ENCODE results near the gene TOMM6.
"Not testable (repeated sequence)": the region's sequence is repeated elsewhere in the genome, so short reads cannot be mapped to it uniquely, and the experiment has no call there.

The TOMM6 gene

DNA sequence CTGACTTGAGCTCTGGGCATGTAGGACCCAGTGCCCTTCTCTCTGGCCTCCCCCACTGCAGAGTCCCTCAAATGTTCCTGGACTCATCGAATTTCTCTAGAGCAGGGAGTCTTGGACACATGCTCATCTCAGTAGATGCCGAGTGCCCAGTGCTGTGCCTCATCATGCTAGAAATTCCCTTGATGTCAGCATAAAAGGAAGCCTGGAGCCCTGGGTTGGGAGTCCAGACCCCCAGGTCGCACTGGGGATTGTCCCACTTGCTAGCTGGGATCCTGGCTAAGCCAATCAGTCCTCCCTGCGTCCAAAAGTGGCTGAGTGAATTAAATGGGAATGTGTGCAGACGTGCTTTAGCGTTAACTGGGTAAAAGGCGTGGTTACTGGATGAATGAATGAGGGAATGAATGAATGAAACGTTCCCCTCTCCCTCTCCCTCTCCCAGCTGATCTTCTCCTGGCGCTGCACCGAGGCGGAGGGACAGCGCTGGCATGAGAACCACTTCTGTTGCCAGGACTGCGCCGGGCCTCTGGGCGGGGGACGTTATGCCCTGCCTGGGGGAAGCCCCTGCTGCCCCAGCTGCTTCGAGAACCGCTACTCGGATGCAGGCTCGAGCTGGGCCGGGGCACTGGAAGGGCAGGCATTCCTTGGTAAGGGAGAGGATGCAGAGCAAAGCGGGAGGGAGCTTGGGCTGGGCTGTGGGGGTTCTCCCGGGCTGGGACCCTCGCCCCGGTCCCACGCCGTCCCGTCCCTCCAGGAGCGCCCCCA is 1.6 kb upstream of the TOMM6 start:
- DNase-seq (ENCODE audit: low read depth) = no peak

DNA sequence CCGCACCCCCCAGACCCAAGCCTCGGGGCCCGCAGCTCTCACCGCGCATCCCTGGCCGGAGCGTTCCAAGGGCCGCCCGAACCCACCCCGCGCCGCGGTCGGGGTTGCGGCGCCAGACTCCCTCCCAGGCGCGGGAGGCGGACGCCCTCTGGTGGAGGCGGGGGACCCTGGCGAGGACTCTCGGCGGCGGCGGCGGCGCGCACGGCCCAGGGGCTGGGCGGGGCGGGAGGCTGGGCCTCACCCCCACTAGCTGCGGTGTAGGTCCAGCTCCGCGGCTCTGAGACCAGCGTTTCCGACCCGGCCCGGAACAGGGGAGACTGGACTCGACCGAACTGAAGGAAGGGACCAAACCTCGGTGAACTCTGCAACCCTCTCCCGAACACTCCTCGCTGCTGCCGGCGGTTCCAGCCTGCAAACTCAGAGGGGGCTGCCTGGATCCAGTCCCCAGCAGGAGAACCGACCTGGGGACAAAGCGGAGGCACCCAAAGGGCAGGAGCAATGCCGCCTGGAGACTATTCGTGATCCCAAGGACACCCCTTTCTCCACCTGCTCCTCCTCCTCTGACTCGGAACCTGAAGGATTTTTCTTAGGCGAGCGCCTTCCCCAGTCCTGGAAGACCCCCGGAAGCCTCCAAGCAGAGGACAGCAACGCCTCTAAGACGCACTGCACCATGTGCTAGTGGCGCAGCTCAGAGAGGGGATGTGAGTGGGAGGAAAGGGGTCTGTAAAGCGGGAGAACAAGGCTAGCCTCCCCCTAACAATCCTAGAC is 859 bp upstream of the TOMM6 start:
- peak; percentile 64 for DNase-seq (ENCODE audit: low read depth)

DNA sequence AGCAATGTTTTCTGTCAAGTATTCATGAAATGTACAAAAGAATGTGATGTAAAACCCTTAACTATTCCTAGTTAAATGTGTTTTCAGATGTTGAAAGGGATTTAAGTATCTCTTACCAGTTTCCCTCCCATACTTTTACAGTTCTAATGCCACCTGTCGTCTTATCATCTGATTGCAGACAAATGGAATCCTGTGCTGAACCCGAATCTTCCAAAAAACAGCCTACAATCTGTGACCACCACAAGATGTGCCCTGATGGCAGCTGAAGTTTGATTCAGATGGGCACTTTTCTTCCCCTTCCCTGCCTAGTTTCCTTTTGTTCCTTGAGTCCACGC is 1.9 kb downstream of the TOMM6 start:
- DNase-seq (ENCODE audit: low read depth) = no peak

DNA sequence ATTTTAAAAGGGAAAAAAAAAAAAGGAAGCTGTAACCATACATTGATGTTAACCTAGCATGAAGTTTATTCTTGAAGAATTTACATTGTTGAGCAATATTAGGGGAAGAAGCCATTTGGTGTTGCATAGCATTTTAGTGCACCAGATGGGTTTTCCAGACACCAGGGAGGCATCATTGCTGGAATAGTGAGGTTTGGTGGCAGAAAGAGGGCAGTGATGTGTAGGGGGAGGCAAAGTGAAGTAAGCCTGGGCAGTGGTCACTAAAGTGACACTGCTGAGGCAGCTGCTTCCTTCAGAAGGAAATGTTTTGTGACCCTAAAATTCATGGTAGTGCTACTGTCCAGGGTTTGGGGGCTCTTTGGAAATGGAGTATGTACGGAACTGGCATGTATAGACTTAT is 2.6 kb downstream of the TOMM6 start:
- no peak for DNase-seq (ENCODE audit: low read depth)

DNA sequence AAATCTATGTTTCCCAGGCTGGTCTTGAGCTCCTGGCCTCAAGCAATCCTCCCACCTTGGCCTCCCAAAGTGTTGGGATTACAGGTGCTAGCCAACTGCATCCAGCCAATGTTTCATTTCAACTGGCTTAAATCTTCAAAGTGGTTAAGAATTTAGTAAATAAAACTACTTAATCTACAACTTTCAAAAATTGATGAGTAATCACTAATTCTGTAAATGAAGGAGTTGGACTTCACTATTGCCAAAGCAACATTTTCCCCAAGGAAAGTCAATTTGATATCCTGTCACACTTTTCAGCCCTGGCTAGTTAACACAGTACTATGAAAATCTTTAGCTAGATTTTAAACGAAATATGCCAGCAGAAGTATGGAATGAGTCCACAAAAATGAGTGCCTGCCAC is 3.8 kb downstream of the TOMM6 start:
- no peak for DNase-seq (ENCODE audit: low read depth)

DNA sequence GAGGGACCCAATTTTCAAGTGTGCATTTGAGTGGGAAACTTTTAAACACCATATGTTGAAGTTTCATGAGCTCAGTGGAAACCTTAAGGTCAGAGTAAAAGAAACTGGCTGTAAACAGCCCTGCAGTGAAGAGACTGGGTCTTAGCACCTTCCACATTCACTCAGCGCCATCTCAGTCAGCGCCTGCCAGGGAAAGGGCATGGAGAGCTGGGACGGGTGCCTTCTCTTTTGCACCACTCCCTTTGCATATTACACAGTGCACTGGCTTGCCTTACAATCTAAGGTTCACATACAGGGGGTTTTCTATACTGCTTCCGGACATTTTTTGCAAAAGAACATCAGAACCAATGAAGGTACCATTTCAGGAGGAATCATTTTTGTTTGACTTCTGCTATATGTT is 4.5 kb downstream of the TOMM6 start:
- DNase-seq (ENCODE audit: low read depth) = no peak

DNA sequence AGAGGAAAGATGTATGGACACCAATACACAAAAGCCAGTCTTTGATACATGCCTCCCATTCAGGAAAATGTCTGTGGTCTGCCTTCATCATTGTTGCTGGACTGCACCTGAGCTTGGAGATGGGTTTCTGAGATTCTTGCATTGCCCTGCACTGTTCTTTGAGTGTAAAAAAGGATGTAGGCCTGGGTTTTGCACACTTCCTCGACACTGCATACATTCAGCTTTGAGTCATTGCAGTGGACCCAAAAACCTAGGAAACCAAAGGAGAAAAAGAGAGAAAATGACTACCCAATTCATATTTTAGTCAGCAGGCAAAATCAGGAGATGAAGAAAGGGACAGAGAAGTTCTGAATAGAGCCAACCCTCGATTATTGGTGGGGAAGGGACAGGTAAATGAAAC is 9.0 kb downstream of the TOMM6 start:
- no peak for DNase-seq (ENCODE audit: low read depth)

DNA sequence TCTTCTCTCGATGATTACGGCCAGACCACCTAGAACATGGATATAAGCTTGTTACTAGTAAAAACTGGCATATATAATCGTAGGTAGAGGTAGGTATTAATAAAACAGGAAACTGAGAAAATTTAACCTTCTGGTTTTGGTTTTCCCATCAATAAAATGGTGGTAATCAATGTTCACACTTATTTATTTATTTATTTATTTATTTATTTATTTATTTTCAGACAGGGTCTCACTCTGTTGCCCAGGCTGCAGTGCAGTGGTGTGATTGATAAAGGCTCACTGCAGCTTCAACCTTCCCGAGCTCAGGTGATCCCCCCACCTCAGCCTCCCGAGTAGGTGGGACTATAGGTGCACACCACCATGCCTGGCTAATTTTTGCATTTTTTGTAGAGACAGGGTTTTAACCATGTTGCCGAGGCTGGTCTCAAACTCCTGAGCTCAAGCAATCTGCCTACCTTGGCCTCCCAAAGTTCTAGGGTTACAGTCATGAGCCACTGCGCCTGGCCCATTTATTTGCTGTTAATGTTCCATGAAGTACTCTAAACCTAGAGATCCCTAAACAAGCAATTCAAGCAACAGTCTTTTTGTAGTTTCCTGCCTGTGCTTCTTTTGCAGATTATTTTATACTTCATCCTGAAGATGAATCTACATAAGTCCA is 11.5 kb downstream of the TOMM6 start:
- DNase-seq (ENCODE audit: low read depth) = no peak

DNA sequence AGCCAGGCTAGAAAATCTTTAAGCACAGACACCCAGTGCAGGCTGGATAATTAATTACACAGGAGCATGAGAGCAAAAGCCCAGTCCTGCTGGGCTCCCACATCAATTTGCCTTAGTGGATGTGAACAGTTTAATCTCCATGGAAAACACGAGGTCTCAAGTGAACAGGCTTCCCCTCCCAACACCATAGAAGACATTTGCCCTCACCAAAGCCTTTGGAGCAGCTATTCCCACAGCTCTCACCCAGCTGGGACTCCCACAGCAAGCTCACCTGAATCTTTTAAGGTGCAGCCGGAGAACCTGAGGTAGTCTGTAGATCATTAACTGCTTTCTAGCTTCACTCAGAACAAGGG is 12.0 kb downstream of the TOMM6 start:
- DNase-seq (ENCODE audit: low read depth) = no peak

DNA sequence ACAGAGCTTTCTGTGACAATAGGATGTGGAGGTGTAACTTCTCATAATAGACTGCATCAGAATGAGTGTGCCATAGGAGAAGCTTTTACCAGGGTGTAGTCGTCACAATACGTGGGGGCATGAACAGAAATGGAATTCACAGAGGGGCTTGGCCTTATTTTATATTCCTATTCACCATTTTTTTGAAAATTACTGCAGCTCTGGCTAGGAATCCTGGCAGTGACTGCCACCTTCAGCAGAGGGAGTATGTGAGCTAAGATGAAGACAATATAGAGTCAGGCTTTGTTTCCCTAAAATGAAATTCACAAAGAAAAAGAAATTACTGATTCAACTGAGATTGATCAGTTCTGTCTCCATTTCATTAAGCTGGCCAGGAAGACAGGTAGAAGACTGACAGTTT is 13.9 kb downstream of the TOMM6 start:
- DNase-seq (ENCODE audit: low read depth) = no peak

DNA sequence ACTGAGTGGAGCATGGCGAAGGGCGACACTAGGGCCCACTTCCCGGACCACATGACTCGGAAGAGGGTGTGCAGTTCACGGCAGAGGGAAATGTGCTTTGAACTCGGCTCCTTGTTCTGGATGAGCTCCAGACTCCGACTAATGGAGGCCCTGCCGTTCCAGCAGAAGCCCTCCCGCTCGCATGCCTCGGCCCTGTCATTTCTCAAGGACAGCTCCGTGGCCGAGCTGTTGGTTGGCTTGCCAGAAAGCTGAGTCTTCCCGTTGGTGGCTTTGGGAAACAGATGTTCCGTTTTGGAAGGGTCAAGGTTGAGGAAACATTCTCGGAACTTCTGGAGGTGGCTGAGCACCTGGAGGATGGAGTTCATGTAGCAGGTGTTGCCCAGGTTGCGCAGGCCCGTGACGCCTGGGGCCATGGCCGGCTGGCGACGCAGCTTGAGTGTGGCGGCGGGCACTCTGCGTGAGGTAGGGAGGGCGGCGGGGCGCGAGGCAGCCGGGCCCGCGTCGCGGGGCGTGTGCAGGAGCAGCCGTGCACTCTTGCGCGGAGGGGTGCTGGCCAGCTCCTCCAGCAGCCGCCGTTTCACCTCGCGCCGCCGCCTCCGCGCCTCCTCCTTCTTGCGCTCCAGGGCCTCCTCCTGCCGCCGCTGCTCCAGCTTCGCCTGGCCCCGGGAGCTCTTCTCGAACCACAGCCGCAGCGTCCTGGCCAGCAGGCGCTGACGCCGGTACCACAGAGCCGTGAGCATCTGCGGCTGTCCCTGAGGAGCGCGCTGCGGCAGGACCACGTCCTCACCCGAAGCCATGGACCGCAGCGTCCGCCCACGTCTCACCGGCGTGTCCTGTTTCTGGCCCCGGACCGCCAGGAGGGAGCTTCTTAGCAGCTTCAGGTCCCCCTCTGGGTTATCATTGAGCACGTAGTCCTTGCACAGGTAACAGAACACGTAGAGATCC is 18.6 kb downstream of the TOMM6 start:
- no peak for DNase-seq (ENCODE audit: low read depth)

DNA sequence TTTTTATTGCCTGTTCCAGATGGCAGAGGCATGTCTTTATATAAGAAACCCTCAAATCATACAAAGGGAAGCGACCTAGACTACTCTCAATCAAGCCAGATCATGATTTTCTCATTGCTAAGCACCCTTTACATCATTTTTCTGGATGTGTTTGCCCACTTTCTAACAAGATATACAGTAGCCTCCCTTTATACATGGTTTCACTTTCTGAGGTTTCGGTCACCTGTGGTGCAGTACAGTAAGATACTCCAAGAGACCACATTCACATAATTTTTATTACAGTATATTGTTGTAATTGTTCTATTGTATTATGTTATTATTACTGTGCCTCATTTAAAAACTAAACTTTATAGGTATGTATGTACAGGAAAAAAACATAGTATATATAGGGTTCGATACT is 23.6 kb downstream of the TOMM6 start:
- DNase-seq (ENCODE audit: low read depth) = no peak

DNA sequence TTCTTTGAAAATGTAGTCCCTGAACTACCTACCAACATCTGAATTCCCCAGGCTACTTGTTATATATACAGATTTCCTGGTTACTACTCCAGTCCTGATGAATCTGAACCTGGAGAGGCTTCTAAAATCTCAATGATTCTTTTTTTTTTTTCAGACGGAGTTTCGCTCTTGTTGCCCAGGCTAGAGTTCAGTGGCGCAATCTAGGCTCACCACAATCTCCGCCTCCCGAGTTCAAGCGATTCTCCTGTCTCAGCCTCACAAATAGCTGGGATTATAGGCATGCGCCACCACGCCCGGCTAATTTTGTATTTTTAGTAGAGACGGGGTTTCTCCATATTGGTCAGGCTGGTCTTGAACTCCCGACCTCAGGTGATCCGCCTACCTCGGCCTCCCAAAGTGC is 24.5 kb downstream of the TOMM6 start:
- not testable (repeated sequence) for DNase-seq (ENCODE audit: low read depth)

DNA sequence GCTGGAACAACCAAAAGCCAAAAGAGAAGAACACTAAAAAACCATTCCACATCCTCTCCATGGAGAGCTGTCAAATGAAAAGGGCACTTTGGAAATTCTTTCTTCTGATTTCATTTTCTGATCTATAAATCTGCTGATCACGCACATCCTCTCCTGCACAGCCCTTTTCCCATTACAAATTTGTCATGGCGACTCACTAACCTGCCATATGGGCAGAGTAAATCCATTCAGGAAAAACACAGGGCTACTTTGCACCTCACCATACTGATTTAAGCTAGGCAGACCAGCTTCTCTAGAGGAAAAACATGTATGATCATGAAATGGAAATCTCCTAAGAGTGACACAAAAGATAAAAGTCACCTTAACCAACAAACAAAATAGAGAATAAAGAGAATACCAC is 26.0 kb downstream of the TOMM6 start:
- DNase-seq (ENCODE audit: low read depth) = no peak

DNA sequence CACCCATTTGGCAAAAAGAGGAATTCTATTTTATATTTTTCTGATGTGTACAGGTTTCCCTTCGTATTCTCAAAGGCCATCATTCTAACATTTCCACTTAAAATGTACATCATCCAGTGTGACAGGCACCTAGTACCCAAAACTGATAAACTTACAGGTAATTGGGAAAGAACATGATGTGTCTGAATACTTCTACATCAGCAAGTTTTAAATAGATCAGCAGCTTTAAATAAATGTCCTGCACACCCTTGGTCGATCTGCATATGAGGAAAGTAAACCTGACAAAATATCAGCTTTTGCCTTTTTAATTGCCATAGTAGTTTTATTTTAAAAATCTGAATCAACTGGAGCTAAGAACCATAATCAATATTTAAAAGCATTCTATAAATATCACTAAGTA is 26.5 kb downstream of the TOMM6 start:
- no peak for DNase-seq (ENCODE audit: low read depth)

DNA sequence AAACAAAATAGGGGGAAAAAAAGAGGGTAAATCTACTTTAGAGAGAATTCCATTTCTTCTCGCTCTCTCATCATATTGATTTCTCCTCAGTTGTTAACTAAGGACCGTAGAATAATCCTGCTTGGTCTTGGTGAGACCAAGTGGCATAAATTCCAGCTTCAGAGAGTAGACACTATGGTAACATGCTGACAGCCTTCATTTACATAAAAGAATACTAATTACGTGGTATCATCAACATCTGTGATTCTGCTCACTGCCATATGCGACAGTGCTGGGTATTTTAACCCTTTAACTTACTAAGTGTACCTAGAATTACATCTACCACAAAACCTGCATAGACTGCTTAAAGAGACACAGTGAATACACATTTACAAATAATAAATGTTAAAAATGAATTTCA is 27.1 kb downstream of the TOMM6 start:
- DNase-seq (ENCODE audit: low read depth) = no peak

DNA sequence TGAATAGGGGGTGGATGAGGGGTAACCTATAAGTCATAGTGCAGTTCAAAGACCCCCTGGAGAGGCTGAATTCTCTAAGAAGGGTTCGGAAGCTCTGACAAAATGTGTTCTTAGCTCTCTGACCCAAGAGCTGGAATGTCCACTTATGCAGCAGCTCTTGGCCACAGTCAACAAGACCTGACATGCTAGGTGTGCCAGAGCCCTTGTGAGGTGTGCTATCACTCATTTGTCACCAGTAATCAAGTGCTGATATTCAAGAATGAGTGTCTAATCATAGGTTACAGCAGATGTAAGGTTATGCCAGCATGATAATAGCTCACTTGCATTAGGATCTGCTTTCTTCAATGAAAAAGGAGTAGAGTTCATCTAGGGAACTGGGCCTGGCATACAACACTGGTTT is 28.1 kb downstream of the TOMM6 start:
- no peak for DNase-seq (ENCODE audit: low read depth)

DNA sequence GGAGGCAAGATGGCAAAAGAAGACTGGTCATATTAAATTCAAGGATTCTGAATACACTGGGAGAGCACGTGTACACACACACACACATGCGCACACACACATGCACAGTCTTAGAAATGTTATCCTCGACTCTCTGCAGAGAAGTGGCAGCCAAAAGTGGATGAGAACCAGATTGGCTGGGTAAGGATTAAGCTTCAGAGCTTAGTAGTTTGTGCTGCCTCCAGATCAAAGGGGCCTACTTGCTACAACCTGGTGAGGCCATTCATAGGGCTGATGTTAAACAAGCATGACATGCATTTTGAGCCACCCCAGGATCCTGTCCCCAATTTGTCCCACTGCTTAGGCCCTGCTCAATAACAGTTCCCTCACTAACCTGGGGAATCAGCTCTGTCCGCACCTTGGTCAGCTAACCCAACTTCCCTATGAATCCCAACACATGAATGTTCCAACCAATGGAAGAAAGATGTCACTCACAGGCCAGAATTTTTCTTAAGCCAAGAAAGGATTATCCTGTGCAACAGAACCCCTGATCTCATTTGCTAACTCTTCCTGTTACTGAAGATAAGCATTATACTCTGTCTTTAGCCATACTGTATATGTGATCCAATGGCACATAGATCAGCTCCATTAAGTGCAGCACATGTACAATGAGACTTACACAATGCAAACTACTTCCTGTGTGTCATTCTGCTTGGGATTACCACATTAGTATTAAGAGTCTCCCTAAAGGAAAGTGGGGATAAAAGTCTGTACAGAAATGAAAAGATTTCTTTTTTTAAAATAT is 31.0 kb downstream of the TOMM6 start:
- no peak for DNase-seq (ENCODE audit: low read depth)

DNA sequence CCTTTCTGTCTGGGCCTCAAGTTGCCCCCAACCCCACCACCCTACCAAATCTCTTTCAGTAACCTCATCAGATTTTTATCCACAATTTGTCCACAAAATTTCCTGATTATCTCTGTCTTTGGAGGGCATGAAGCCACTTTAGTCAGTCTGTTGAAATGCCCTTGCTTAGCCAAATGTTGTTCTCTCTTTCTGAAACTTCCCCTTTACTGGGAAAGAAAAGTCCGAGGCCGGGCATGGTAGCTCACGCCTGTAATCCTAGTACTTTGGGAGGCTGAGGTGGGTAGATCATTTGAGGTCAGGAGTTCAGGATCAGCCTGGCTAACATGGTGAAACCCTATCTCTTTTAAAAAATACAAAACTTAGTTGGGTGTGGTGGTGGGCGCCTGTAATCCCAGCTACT is 33.8 kb downstream of the TOMM6 start:
- no peak for DNase-seq (ENCODE audit: low read depth)

DNA sequence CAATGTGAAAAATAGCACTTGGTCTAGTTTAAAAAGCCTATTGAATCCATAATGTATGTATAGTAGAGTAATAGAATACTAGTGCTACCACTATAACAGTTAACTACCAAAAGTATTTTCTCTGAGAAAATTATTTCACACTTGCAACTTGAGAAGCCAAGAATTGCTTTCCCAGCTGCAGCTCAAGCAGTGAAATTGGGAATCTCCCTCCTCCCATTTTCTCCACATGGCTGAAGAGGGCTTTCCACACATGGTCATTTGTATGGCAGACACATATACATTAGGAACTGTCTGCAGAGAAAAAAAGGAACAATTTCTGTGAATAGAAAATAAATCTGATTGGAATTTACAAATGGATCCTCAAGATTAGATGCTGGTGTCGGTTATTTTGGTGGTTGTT is 34.5 kb downstream of the TOMM6 start:
- no peak for DNase-seq (ENCODE audit: low read depth)

DNA sequence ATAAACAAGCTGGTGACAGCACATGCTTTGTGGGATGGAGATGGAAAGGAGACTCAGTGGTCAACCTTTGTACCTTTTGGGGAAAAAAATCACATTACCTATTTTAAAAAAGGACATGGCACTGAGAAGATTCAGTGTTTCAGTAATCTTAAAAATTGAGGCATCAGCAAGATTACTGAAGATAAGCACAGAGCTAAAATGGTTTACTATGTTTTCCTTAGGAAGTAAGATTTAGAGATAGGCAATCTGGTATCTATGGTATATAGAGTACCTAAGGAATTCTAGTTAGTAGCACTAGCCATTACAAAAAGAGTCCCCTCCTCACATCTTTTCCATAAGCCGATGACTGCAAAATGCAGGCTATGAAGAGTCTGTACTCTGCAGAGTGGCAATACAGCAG is 35.7 kb downstream of the TOMM6 start:
- DNase-seq (ENCODE audit: low read depth) = no peak

All from stromal cell of bone marrow (primary cell).